DND-41 (cell line): Measurements from ENCODE around the gene TMTC2.

Source experiments
- ATAC-seq: fragments of 200-7000 bp; cut with Tn5 transposase; 3 replicates; pipeline ENCODE4 v1.9.1; 2021; ENCODE audit warnings: low read depth; ENCODE audit not compliant: insufficient read depth
- DNase-seq: peaks from one replicate; pipeline ENCODE4 v3.0.0-alpha.2; 2020
- H2AFZ ChIP-seq: 2 replicates; pipeline ENCODE4 v1.6.0; 2012; ENCODE audit warnings: low read depth, low read length
- H3K27ac ChIP-seq: 2 replicates; pipeline ENCODE4 v1.5.1; 2012; ENCODE audit warnings: low read length, inconsistent platforms
- H3K27me3 ChIP-seq: fragments of 200-600 bp; sonication (generic); 2 replicates; pipeline ENCODE4 v1.6.0; 2012; ENCODE audit warnings: low read length, mild to moderate bottlenecking, inconsistent platforms; ENCODE audit not compliant: insufficient read depth, poor library complexity
- H3K36me3 ChIP-seq: 2 replicates; pipeline ENCODE4 v1.5.1; 2012; ENCODE audit warnings: low read length, inconsistent platforms; ENCODE audit not compliant: insufficient read depth
- H3K4me1 ChIP-seq: 2 replicates; pipeline ENCODE4 v1.5.1; 2012; ENCODE audit warnings: mild to moderate bottlenecking, low read length; ENCODE audit not compliant: insufficient read depth
- H3K4me2 ChIP-seq: 2 replicates; pipeline ENCODE4 v1.6.0; 2012; ENCODE audit warnings: mild to moderate bottlenecking, moderate library complexity, low read length, inconsistent platforms; ENCODE audit not compliant: insufficient read depth
- H3K4me3 ChIP-seq, 2 experiments: fragments of 200-600 bp in 1 of 2; shearing (Covaris generic) in 1 of 2; 2 replicates each; pipeline ENCODE4 v1.5.1; 2012 to 2016; ENCODE audit warnings: inconsistent platforms in 2 of 2, low read length in 2 of 2, mild to moderate bottlenecking in 2 of 2, low read depth in 1 of 2, moderate library complexity in 1 of 2
- H3K79me2 ChIP-seq: 2 replicates; pipeline ENCODE4 v1.6.0; 2012; ENCODE audit warnings: low read length, inconsistent platforms; ENCODE audit not compliant: insufficient read depth
- H3K9ac ChIP-seq: 2 replicates; pipeline ENCODE4 v1.6.0; 2012; ENCODE audit warnings: low read depth, mild to moderate bottlenecking, inconsistent platforms, low read length, moderate library complexity
- H3K9me3 ChIP-seq: 2 replicates; pipeline ENCODE4 v1.5.1; 2012; ENCODE audit warnings: low read length, moderate library complexity, mild to moderate bottlenecking, inconsistent platforms; ENCODE audit not compliant: insufficient read depth, severe bottlenecking
- H4K20me1 ChIP-seq: 2 replicates; pipeline ENCODE4 v1.6.0; 2012; ENCODE audit warnings: low read length; ENCODE audit not compliant: insufficient read depth
- EZH2 ChIP-seq: IDR thresholded peaks from 3 replicates; pipeline ENCODE4 v1.6.1; 2012; ENCODE audit warnings: borderline replicate concordance, low read depth, mild to moderate bottlenecking, moderate library complexity, low read length, inconsistent platforms; ENCODE audit not compliant: severe bottlenecking
- TF ChIP-seq, protein P1 (sequence below): IDR thresholded peaks from 2 replicates; pipeline ENCODE4 v1.5.1; 2012; ENCODE audit warnings: borderline replicate concordance, low read length, moderate library complexity, mild to moderate bottlenecking; ENCODE audit not compliant: poor library complexity, severe bottlenecking; ENCODE audit errors: extremely low read depth

Gene TMTC2

GRCh38 chr12:82805812-82806497 lies 119.2 kb downstream of the TMTC2 start:
- Histone ChIP-seq H3K9ac (no peak overlapping the region), H3K27me3 (no peaks in the 10 kb centered on the region), H3K27ac (no peak overlapping the region), H3K4me3 (no peak overlapping the region), H3K4me2 (no peak overlapping the region), H2AFZ (no peak overlapping the region), H4K20me1 (no peaks in the 10 kb centered on the region), H3K4me1 (no peaks in the 10 kb centered on the region), H3K9me3 (no peaks in the 10 kb centered on the region), H3K36me3 (no peaks in the 10 kb centered on the region), H3K79me2 (no peaks in the 10 kb centered on the region)
- TF ChIP-seq, protein P1, sequence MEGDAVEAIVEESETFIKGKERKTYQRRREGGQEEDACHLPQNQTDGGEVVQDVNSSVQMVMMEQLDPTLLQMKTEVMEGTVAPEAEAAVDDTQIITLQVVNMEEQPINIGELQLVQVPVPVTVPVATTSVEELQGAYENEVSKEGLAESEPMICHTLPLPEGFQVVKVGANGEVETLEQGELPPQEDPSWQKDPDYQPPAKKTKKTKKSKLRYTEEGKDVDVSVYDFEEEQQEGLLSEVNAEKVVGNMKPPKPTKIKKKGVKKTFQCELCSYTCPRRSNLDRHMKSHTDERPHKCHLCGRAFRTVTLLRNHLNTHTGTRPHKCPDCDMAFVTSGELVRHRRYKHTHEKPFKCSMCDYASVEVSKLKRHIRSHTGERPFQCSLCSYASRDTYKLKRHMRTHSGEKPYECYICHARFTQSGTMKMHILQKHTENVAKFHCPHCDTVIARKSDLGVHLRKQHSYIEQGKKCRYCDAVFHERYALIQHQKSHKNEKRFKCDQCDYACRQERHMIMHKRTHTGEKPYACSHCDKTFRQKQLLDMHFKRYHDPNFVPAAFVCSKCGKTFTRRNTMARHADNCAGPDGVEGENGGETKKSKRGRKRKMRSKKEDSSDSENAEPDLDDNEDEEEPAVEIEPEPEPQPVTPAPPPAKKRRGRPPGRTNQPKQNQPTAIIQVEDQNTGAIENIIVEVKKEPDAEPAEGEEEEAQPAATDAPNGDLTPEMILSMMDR: no peak
- TF ChIP-seq EZH2: no peak
- ATAC-seq (no peak), DNase-seq (no peak)

- TF ChIP-seq, protein P1: no peak
- no peak for TF ChIP-seq EZH2
- Histone ChIP-seq H3K27me3 (no peaks in the 10 kb centered on the region), H3K27ac (no peak overlapping the region), H3K4me1 (no peaks in the 10 kb centered on the region), H3K9ac (no peak overlapping the region), H2AFZ (no peak overlapping the region), H3K4me2 (no peak overlapping the region), H4K20me1 (no peaks in the 10 kb centered on the region), H3K4me3 (no peak overlapping the region), H3K36me3 (no peaks in the 10 kb centered on the region), H3K9me3 (no peaks in the 10 kb centered on the region), H3K79me2 (no peaks in the 10 kb centered on the region)
- no peak for DNase-seq
- no peak for ATAC-seq
These were observed 120.5 kb downstream of the TMTC2 start for GRCh38 chr12:82807132-82807737.

- ATAC-seq (no peak), DNase-seq (no peak)
- Histone ChIP-seq H2AFZ (no peak overlapping the region), H3K4me1 (no peaks in the 10 kb centered on the region), H3K27ac (no peak overlapping the region), H3K36me3 (no peaks in the 10 kb centered on the region), H3K9me3 (no peaks in the 10 kb centered on the region), H3K9ac (no peak overlapping the region), H3K27me3 (no peaks in the 10 kb centered on the region), H3K4me2 (no peak overlapping the region), H4K20me1 (no peaks in the 10 kb centered on the region), H3K4me3 (no peak overlapping the region), H3K79me2 (no peaks in the 10 kb centered on the region)
- TF ChIP-seq EZH2: no peak
- TF ChIP-seq, protein P1: no peak
These were observed 123.9 kb downstream of the TMTC2 start for GRCh38 chr12:82810568-82810967.
